ENCODE results near the gene CAMK1D.
A peak's percentile ranks its signal among the peaks of the same experiment; 100 is the strongest.
"Not testable (repeated sequence)": the region's sequence is repeated elsewhere in the genome, so short reads cannot be mapped to it uniquely, and the experiment has no call there.

CAMK1D gene

GRCh38 chr10:12340937-12341336 lies 8.4 kb upstream of the CAMK1D start:
- DNase-seq: no peak

- no peak for DNase-seq
Observed at GRCh38 chr10:12341526-12341925, 7.8 kb upstream of the CAMK1D start.

DNA sequence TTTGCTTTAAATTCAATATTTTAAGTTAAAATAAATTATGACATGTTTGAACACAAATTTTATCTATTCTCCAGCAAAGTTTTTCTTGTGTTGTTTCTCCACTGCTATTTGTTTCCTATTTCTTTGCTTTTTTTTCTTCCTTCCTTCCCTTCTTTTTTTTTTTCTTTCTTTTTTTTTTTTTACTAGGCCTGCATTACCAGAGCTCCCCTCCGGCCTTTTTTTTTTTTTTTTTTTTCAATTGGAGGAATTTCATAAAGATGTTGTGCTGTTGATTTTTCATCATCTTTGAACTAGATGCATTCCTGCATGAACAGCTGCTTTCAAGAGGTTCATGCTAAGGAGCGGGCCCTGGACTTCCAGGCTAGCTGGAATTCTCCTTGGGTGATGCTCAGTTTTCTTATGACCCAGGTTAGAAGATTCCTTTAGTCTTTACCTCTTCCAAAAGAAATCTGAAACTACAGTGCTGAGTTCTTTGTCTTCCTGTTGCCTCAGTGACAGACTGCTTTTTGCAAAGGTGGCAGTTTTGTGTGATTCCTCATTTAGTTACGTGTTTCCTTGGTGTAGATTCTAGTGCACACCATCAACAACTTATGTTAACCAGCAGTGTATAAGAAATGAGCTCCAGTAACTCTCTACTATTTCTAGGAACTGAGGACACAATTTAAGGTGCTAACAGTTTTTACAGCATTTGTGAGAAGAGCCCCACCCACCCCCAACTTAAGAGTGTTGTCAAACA lies 4.8 kb upstream of the CAMK1D start:
- no peak for DNase-seq

DNA sequence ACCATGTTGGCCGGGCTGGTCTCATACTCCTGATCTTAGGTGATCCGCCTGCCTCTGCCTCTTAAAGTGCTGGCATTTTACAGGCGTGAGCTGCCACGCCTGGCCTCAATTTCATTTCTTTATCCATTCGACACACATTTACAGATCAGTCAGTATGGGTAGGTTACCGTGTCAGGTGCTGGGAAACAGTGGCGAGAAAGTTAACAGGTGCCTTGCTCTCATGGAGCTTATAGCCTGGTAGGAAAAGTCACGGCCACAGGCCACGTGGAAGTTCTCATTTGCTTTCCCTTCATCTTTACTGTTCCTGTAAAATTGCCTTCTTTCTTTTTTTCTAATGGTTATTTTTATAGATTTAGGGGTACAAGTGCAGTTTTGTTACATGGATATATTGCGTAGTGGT lies 2.6 kb upstream of the CAMK1D start:
- no peak for DNase-seq

- DNase-seq: no peak
Observed at GRCh38 chr10:12348294-12348869, 965 bp upstream of the CAMK1D start.

DNA sequence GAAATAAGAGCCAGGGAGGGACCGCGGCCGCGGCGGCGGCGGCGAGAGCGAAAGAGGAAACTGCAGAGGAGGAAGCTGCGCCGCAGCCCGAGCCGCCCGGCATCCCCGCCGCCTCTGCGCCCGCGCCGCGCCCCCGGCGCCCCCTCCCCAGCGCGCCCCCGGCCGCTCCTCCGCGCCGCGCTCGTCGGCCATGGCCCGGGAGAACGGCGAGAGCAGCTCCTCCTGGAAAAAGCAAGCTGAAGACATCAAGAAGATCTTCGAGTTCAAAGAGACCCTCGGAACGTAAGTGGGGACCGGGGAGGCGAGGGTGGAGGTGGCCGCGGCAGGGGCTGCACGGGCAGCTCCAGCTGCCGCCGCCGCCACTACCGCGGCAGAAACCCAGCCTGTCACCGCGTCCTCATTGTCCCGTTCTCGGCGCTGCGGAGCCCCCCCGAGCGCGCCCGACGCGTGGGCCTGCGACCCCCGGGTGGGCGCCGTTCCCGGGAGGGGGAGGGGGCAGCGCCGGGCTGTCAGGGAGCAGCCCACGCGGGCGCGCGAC lies 351 bp downstream of the CAMK1D start:
- no peak for DNase-seq

- peak; percentile 23 for DNase-seq
Observed at GRCh38 chr10:12350167-12350872, 973 bp downstream of the CAMK1D start.

DNA sequence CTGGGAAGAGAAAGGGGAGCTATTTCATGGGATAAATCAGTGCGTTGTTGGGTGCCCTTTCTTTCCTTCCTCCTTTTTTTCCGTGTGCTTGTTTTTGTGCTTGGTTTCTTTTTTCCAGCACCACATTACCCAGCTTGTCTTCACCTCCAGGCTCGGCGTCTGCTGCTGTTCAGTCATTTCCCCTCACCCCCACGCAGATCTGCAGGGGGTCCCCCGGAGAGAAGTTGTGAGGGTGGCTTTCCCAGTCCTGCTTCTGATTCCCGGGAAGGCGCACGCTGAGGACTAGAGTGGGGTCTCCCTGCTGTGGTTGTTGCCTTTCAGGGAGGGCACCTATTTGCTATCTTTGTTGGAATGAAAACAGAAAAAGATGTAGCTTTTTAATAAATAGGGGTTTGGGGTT lies 1.6 kb downstream of the CAMK1D start:
- no peak for DNase-seq

GRCh38 chr10:12351447-12351846 lies 2.1 kb downstream of the CAMK1D start:
- no peak for DNase-seq

- no peak for DNase-seq
Observed at GRCh38 chr10:12351889-12352288, 2.5 kb downstream of the CAMK1D start.

GRCh38 chr10:12353399-12354242 lies 4.3 kb downstream of the CAMK1D start:
- DNase-seq: no peak

GRCh38 chr10:12354696-12355095 lies 5.3 kb downstream of the CAMK1D start:
- not testable (repeated sequence) for DNase-seq

DNA sequence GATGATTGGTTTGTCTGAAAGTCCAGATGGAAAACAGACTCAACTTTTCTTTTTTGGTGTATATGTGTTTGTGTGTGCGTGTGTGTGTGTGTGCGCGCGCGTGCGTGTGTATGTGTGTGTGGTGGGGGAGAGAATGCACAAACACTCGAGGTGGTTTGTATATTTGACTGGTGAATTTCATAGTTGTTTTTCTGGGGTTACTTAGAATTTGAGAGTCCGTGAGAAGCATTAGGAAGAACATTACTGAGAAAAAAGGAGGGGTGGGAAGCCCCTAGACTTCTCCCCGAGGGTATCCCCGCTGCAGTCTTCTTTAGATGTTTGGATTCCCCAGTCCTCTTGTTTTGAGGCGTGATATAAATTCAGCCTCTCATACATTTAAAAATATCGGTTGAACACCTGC lies 6.0 kb downstream of the CAMK1D start:
- DNase-seq: no peak

GRCh38 chr10:12357525-12358151 lies 8.3 kb downstream of the CAMK1D start:
- no peak for DNase-seq

DNA sequence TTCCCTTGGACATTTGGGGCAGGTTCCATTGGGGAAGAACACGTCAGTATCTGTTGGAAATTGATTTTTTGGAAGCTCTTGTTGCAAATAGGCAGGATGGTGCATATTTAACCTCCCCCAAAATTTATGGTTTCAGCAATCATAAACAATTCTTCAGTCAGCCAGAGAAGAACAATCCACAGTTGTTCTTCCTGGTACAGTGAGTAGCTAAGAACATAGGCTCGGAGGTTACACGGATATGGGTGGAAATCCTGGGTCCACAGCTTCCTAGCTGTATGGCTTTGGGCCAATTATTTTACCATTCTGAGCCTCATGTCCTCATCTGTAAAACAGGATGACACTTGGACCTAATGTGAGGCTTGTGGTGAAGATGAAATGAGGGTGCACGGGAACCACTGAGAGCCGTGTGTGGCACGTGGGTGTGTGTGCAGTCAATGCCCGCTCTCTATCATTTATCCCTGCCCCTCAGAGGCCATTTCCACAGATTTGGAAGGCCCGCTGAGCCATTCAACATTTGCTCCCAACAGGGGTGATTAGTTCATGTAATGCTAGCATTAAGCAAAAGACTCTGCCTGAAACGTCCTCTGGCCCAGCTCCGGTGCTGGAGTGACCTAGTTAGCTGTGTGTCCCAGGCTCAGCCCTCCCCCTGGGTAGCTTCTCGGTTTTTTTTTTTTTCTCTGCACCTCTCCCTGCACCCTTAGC lies 9.7 kb downstream of the CAMK1D start:
- DNase-seq: no peak

GRCh38 chr10:12360461-12360860 lies 11.1 kb downstream of the CAMK1D start:
- no peak for DNase-seq

DNA sequence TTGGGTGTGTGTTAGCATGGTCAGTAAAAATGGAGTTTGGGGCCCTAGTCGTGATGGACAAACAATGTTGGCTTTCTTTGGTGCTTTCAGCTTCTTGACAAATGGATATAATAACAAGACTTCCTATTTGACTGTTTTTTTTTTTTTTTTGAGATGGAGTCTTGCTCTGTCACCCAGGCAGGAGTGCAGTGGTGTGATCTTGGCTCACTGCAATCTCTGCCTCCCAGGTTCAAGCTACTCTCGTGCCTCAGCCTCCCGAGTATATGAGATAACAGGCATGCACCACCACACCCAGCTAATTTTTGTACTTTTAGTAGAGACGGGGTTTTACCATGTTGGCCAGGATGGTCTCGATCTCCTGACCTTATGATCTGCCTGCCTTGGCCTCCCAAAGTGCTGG lies 11.8 kb downstream of the CAMK1D start:
- DNase-seq: not testable (repeated sequence)

DNA sequence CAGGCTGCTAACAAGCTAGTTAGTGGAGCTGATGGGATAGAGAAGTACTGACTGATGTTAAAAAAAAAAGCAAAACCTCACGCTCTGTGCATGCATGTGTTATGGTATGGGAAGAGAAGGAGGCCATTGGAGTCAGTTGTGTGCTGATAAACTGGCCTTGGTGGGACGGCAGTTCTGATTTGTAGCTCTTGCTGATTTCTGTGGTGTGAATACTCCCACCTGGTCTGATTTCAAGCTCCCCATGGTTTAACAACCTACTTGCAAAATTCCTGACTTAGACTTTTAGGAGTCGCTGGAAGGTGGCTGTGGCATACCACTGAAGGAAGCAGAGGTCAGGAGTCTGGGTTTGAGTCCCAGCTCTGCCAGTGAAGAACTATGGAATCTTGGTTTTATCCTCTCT lies 15.2 kb downstream of the CAMK1D start:
- no peak for DNase-seq

- DNase-seq: no peak
Observed at GRCh38 chr10:12367272-12367671, 17.9 kb downstream of the CAMK1D start.

- no peak for DNase-seq
Observed at GRCh38 chr10:12369982-12370381, 20.6 kb downstream of the CAMK1D start.

DNA sequence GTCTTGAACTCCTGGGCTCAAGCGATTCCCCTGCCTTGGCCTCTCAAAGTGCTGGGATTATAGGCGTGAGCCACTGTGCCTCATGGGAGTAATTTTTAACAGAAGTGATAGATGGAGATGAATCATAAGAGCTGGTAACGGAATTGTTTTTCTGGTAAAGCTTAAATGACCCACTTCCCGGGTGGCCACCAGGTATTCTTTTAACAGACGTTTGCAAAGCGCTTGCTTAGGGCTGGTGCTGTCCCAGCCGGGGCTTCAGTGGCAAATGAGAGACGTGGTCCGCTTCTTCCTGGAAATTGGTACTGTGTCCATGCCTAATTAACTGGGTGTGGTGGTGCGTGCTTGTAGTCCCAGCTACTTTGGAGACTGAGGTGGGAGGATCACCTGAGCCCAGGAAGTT lies 23.5 kb downstream of the CAMK1D start:
- no peak for DNase-seq

GRCh38 chr10:12375076-12375504 lies 25.7 kb downstream of the CAMK1D start:
- no peak for DNase-seq

All from fibroblast of skin of scalp (primary cell).